Stomach (tissue), 9 donors: Measurements from ENCODE around the gene ACTR10. TPM values are rescaled to one million over a fixed set of nuclear protein-coding genes. Genes with fewer than 3 reads are reported as not detected.
A peak's percentile ranks its signal among the peaks of the same experiment; 100 is the strongest.

Experiments used
- DNase-seq, 2 donors: peaks; one replicate each; pipeline versions ENCODE4 v3.0.0 to v3.0.0-alpha.2; 2013 to 2019
- H3K27ac ChIP-seq, 5 donors: fragments of 200-600 bp in 4 of 5; sonication (generic) in 4 of 5; one replicate each; pipeline ENCODE4 v1.5.1; 2013 to 2019; ENCODE audit warnings: mild to moderate bottlenecking in 1 of 5, moderate library complexity in 1 of 5
- H3K27me3 ChIP-seq, 3 donors: fragments of 200-600 bp; sonication (generic); one replicate each; pipeline ENCODE4 v1.5.1; 2017 to 2019; ENCODE audit warnings: mixed run types in 1 of 3
- H3K36me3 ChIP-seq, 4 donors: fragments of 200-600 bp; sonication (generic); 1 replicate in 3 of 4; 2 replicates in 1 of 4; pipeline ENCODE4 v1.5.1; 2016 to 2019
- H3K4me1 ChIP-seq, 4 donors: fragments of 200-600 bp; sonication (generic); one replicate each; pipeline ENCODE4 v1.5.1; 2016 to 2019
- H3K4me3 ChIP-seq, 4 donors: fragments of 200-600 bp; sonication (generic) in 3 of 4; one replicate each; pipeline ENCODE4 v1.5.1; 2016 to 2019; ENCODE audit warnings: mild to moderate bottlenecking in 1 of 4
- H3K9me3 ChIP-seq, 4 donors: fragments of 200-600 bp; sonication (generic); one replicate each; pipeline ENCODE4 v1.5.1; 2016 to 2019
- EP300 ChIP-seq: sonication (generic); formaldehyde crosslinking; IDR thresholded peaks from one replicate; pipeline ENCODE4 v1.6.1; 2017; ENCODE audit warnings: antibody characterized with exemption
- POLR2A ChIP-seq, 4 donors: fragments of 450-650 bp; IDR thresholded peaks; one replicate each; pipeline ENCODE4 v1.6.1; 2016; ENCODE audit warnings: antibody characterized with exemption in 4 of 4, control low read depth in 2 of 4, mild to moderate bottlenecking in 1 of 4, moderate library complexity in 1 of 4
- POLR2AphosphoS5 ChIP-seq, 3 donors: sonication (generic); formaldehyde crosslinking; IDR thresholded peaks; one replicate each; pipeline ENCODE4 v1.6.1; 2016; ENCODE audit warnings: antibody characterized with exemption in 3 of 3
- WGBS, 5 donors: extraction: QIAGEN DNeasy Blood & Tissue Kit in 3 of 5; methylation state at CpG; one replicate each; pipeline versions ENCODE4 v1.1.5 to v1.1.7; 2013 to 2018; 5-methylcytosine and 5-hydroxymethylcytosine counted together
- intact Hi-C: fragments of 100-400 bp; cut with DNase I; formaldehyde crosslinking; loops from one replicate; pipeline ENCODE4 v1.15.1; 2023; ENCODE audit warnings: low total_unique reads
- polyA plus RNA-seq, 3 donors: library from polyadenylated mRNA; stranded (reverse); fragments of 200-250 nt; gene quantifications; one replicate each; pipeline ENCODE4 v1.2.3, GENCODE V29; 2013
- small RNA-seq, 4 donors: library from RNA; depleted of rRNA; stranded (forward); fragments of <200 nt; gene quantifications; one replicate each; pipeline ENCODE3, GENCODE V24; 2016
- total RNA-seq, 5 donors: library from RNA; depleted of rRNA; stranded (reverse); fragments of >200 nt; gene quantifications; one replicate each; pipeline versions ENCODE4 v1.1.0 to v1.2.3, GENCODE V29; 2014 to 2016
- TF ChIP-seq, protein P1 (sequence below), 7 experiments: fragments of 450-650 bp in 4 of 7; fragments of 200-600 bp in 3 of 7; sonication (generic) in 3 of 7; IDR thresholded peaks; one replicate each; pipeline ENCODE4 v1.5.1; 2016 to 2019; ENCODE audit warnings: antibody characterized with exemption in 7 of 7, control low read depth in 2 of 7, mild to moderate bottlenecking in 1 of 7
- donor health status: healthy with polysubstance abuse.
- donor health status: Bipolar disorder and iron deficiency.
- donor health status: healthy.

Gene ACTR10
- total and polyA plus RNA-seq, 8 donors = 7.5 to 90.5 (median 55.3) TPM

GRCh38 chr14:58283730-58284129, 83.8 kb downstream of the ACTR10 start:
- TF ChIP-seq POLR2AphosphoS5 (IDR thresholded peaks at IDR 0.05) = no peak
- TF ChIP-seq POLR2A (IDR thresholded peaks at IDR 0.05) = no peak
- TF ChIP-seq, protein P1, sequence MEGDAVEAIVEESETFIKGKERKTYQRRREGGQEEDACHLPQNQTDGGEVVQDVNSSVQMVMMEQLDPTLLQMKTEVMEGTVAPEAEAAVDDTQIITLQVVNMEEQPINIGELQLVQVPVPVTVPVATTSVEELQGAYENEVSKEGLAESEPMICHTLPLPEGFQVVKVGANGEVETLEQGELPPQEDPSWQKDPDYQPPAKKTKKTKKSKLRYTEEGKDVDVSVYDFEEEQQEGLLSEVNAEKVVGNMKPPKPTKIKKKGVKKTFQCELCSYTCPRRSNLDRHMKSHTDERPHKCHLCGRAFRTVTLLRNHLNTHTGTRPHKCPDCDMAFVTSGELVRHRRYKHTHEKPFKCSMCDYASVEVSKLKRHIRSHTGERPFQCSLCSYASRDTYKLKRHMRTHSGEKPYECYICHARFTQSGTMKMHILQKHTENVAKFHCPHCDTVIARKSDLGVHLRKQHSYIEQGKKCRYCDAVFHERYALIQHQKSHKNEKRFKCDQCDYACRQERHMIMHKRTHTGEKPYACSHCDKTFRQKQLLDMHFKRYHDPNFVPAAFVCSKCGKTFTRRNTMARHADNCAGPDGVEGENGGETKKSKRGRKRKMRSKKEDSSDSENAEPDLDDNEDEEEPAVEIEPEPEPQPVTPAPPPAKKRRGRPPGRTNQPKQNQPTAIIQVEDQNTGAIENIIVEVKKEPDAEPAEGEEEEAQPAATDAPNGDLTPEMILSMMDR (IDR thresholded peaks at IDR 0.05) = no peak
- no peak for TF ChIP-seq EP300
- intact Hi-C loops = no loop called here
- Histone ChIP-seq H3K36me3 (peaks cover 23 to 80% (median 74%) of the 10 kb centered on the region in 4 donors), H3K4me1 (peaks cover 28 to 74% (median 46%) of the 10 kb centered on the region in 4 donors), H3K4me3 (no peak overlapping the region), H3K9me3 (no peaks in the 10 kb centered on the region), H3K27ac (peak overlapping the region in 2 of 5 donors; percentile 2 to 10), H3K27me3 (no peaks in the 10 kb centered on the region)
- no peak for DNase-seq

- Histone ChIP-seq H3K27ac (no peak overlapping the region), H3K4me1 (peaks cover 28 to 86% (median 52%) of the 10 kb centered on the region in 4 donors), H3K27me3 (no peaks in the 10 kb centered on the region), H3K36me3 (peaks cover 25 to 81% (median 75%) of the 10 kb centered on the region in 4 donors), H3K9me3 (no peaks in the 10 kb centered on the region), H3K4me3 (no peak overlapping the region)
- TF ChIP-seq EP300 (no peak), POLR2AphosphoS5 (IDR thresholded peaks at IDR 0.05) (no peak), POLR2A (IDR thresholded peaks at IDR 0.05) (no peak)
- TF ChIP-seq, protein P1 (IDR thresholded peaks at IDR 0.05) = no peak
- DNase-seq = no peak
- intact Hi-C loops = no loop called here
- 93 to 96% (median 94%) methylated on average over 4 of the region's 4 CpGs for WGBS, 5 donors
Measured at GRCh38 chr14:58285132-58285531, 85.2 kb downstream of the ACTR10 start.

Small RNA genes lying within 50 kb of the gene (small RNA-seq; reads per million reads assigned to genes)
- gene RN7SL598P = 0 reads per million in 4 donors

Other genes starting within 250 kb of the ACTR10 start
- 10 to 100 TPM in 1 of 5 donors, 1 to 10 TPM in 3, not detected in 1; 1.9 to 14.3 (median 3.9) TPM for gene ARMH4, start 47.9 kb upstream of the ACTR10 start, total RNA-seq
- under 1 TPM; 0.40 to 0.76 (median 0.50) TPM for gene ARMH4, start 47.9 kb upstream of the ACTR10 start, polyA plus RNA-seq
- 100 to 1,000 TPM in 1 of 5 donors, 10 to 100 TPM in 4; 49.6 to 104 (median 86.9) TPM for gene PSMA3, start 44.7 kb downstream of the ACTR10 start, total RNA-seq
- gene PSMA3, start 44.7 kb downstream of the ACTR10 start, polyA plus RNA-seq = 100 to 1,000 TPM; 142 to 158 (median 156) TPM
- gene ARID4A, start 98.4 kb downstream of the ACTR10 start, total RNA-seq = 10 to 100 TPM; 13.4 to 58.8 (median 15.8) TPM
- 1 to 10 TPM; 3.5 to 6.9 (median 4.2) TPM for gene ARID4A, start 98.4 kb downstream of the ACTR10 start, polyA plus RNA-seq
- gene TOMM20L, start 195.8 kb downstream of the ACTR10 start, total RNA-seq = not detected
- gene TOMM20L, start 195.8 kb downstream of the ACTR10 start, polyA plus RNA-seq = not detected
- gene TIMM9, start 227.4 kb downstream of the ACTR10 start, total RNA-seq = 100 to 1,000 TPM in 2 of 5 donors, 10 to 100 TPM in 2, not detected in 1; 46.8 to 242 (median 88.0) TPM
- 10 to 100 TPM; 61.6 to 78.7 (median 70.7) TPM for gene TIMM9, start 227.4 kb downstream of the ACTR10 start, polyA plus RNA-seq
- 10 to 100 TPM; 12.5 to 39.1 (median 25.0) TPM for gene KIAA0586, start 227.6 kb downstream of the ACTR10 start, total RNA-seq
- gene KIAA0586, start 227.6 kb downstream of the ACTR10 start, polyA plus RNA-seq = 1 to 10 TPM; 1.7 to 4.4 (median 3.2) TPM